Fibroblast of peridontal ligament (primary cell): Measurements from ENCODE around the gene CD22.
"Not testable (repeated sequence)": the region's sequence is repeated elsewhere in the genome, so short reads cannot be mapped to it uniquely, and the experiment has no call there.

Experiments
- DNase-seq: peaks from one replicate; pipeline ENCODE4 v3.0.0-alpha.2; 2010; ENCODE audit errors: extremely low read depth

Gene CD22

GRCh38 chr19:35341565-35342225, 12.7 kb downstream of the CD22 start:
- no peak for DNase-seq

- no peak for DNase-seq
Observed at GRCh38 chr19:35342430-35342829, 13.4 kb downstream of the CD22 start.

- DNase-seq = no peak
Observed at GRCh38 chr19:35344511-35345031, 15.6 kb downstream of the CD22 start.

- no peak for DNase-seq
Observed at GRCh38 chr19:35345671-35346111, 16.7 kb downstream of the CD22 start.

GRCh38 chr19:35346193-35347052, 17.4 kb downstream of the CD22 start:
- DNase-seq = no peak

GRCh38 chr19:35347171-35347929, 18.4 kb downstream of the CD22 start, which contains the start of gene FFAR1:
Gene FFAR1, plus strand, starts transcription at chr19:35347902. Its CDS starts 3,650 bp downstream, at chr19:35351552.
- no peak for DNase-seq

- no peak for DNase-seq
Observed at GRCh38 chr19:35347930-35348298, 18.9 kb downstream of the CD22 start.

- no peak for DNase-seq
Observed at GRCh38 chr19:35348911-35349611, 20.1 kb downstream of the CD22 start.

GRCh38 chr19:35349614-35350521, 20.9 kb downstream of the CD22 start:
- DNase-seq = no peak

GRCh38 chr19:35350591-35350990, 21.6 kb downstream of the CD22 start:
- no peak for DNase-seq

- no peak for DNase-seq
Observed at GRCh38 chr19:35351411-35352176, 22.6 kb downstream of the CD22 start.

GRCh38 chr19:35352177-35352447, 23.1 kb downstream of the CD22 start:
- no peak for DNase-seq

- peak; percentile 70 for DNase-seq
Observed at GRCh38 chr19:35352448-35353304, 23.7 kb downstream of the CD22 start.

GRCh38 chr19:35353635-35354034, 24.6 kb downstream of the CD22 start:
- DNase-seq = no peak

- no peak for DNase-seq
Observed at GRCh38 chr19:35354898-35355297, 25.9 kb downstream of the CD22 start.

- DNase-seq = no peak
Observed at GRCh38 chr19:35355791-35356460, 26.9 kb downstream of the CD22 start.

- DNase-seq = peak; percentile 8
Observed at GRCh38 chr19:35357867-35358573, 29.0 kb downstream of the CD22 start, which contains the start of gene FFAR3. Gene FFAR3, plus strand, starts transcription at chr19:35358460. Its CDS starts 431 bp downstream, at chr19:35358891.

GRCh38 chr19:35358834-35359233, 29.8 kb downstream of the CD22 start:
- DNase-seq = not testable (repeated sequence)
